ENCODE measurements around the gene RASL10A.
A peak's percentile ranks its signal among the peaks of the same experiment; 100 is the strongest.

The RASL10A gene

DNA sequence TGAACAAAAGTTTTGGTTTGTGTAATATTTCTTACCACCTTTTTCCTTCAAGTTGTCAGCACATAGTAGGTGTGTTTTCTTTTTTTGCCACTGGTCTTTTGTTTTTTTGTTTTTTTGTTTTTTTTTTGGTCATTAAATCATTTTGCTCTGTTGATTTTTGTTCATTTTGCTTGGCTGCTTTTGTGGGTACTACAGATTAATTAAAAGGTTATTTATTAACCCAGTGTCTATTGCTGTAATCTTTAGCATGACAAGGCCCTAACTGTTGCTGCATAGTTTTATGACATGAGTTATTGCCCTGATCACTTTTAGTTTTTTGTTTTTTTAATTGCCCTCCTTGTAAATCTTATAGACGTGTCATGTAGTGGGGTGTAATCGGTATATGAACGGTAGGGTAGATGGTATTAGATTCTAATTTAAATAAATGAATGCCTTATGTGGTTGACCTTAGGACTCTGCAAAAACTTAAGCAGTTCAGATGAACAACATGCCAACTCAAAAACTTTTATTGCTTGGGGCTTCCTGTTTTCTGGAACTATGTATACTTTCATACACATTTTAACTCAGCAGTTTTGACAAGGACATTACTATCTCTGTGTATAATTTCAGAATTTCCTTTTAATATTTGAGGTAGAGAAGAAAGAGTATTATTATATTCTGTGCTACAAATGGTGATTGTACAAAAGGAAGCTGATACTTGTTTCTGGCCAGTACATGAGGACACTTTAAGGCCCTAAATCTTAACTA lies 39.5 kb downstream of the RASL10A start:
- Mint-ChIP-seq H3K36me3 (peaks cover 32% of the 10 kb centered on the region), H3K27ac (peak overlapping the region; percentile 49), H3K27me3 (no peaks in the 10 kb centered on the region), H3K9me3 (no peaks in the 10 kb centered on the region), H3K4me1 (peaks cover 79% of the 10 kb centered on the region), H3K4me3 (no peak overlapping the region)

DNA sequence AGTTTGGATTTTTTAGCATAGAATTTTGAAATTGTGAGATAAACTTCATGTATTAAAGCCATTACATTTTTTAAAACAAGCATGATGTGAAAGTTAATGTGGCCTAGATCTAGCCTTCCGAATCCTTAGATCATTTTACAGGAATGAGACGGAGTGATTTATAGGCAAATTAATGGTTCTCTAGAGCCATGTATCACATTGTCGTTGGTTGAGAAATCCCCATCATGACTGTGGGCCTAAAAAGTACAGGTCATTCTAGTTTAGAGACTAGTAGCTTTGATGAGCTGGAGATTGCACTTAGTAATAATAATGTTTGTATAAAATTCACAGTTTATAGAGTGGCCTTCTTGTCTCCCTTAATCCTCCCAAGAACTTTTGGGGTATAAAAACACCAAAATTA lies 40.3 kb downstream of the RASL10A start:
- Mint-ChIP-seq H3K9me3 (no peaks in the 10 kb centered on the region), H3K4me1 (peaks cover 84% of the 10 kb centered on the region), H3K27me3 (no peaks in the 10 kb centered on the region), H3K4me3 (no peak overlapping the region), H3K36me3 (peaks cover 38% of the 10 kb centered on the region), H3K27ac (peak overlapping the region; percentile 42)

DNA sequence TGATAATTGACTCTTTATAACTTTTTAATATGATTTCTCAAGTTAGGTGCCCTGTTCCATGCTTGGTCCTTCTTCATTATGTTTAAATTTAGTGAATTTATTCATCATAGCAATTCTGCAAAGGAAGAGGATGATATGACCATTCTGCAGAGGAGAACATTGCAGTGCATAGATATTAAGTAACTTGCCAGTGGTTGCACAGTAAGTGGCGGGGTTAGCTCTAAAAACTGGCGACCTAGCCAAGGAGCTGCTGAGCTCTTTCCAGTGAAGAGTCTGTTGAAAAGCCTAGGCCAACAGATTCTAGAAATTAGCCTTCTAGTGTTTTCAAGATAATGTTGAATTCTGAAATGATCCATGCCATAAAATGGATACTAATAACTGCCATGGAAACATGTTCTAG lies 42.9 kb downstream of the RASL10A start:
- Mint-ChIP-seq H3K27me3 (no peaks in the 10 kb centered on the region), H3K9me3 (no peaks in the 10 kb centered on the region), H3K4me3 (peak overlapping the region; percentile 95), H3K36me3 (peaks cover 43% of the 10 kb centered on the region), H3K27ac (no peak overlapping the region), H3K4me1 (peaks cover 80% of the 10 kb centered on the region)

DNA sequence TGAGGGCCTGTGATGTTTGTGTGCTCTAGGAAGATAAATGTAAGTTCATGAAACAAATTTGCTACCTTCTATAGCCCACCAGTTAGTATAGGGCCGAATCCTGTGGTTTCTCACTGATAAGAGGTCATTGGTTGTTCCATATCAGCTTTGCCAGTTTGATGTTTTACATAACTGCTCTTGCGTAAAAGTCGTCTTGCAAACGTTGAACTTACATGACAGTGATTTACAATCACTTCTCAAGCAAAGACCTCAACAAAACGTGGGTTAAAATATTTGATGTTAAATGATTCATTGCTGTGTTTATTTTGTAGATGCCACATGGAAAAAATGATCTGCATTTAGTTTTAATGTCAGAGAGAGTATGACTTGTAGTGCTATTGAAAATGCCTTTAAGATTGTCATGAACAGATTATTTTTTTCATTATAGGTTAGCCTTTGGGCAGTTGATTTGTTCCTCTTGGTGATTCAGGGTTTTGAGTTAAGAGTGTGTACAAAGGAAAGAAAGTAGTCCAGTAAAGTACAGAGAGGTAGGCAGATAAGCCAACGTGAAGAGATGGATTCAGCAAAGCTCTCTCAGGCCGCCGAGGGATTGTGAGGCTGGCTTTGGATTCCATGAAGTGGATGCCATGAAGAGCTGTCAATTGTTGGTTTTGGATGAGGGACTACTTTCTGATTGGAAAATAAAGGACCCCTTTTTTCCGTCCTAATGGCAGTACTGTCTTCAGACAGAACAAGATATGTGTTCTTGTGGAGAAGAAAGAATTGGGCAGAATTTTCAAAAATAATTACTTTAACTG lies 44.8 kb downstream of the RASL10A start:
- Mint-ChIP-seq H3K4me3 (peak overlapping the region; percentile 95), H3K9me3 (no peaks in the 10 kb centered on the region)

DNA sequence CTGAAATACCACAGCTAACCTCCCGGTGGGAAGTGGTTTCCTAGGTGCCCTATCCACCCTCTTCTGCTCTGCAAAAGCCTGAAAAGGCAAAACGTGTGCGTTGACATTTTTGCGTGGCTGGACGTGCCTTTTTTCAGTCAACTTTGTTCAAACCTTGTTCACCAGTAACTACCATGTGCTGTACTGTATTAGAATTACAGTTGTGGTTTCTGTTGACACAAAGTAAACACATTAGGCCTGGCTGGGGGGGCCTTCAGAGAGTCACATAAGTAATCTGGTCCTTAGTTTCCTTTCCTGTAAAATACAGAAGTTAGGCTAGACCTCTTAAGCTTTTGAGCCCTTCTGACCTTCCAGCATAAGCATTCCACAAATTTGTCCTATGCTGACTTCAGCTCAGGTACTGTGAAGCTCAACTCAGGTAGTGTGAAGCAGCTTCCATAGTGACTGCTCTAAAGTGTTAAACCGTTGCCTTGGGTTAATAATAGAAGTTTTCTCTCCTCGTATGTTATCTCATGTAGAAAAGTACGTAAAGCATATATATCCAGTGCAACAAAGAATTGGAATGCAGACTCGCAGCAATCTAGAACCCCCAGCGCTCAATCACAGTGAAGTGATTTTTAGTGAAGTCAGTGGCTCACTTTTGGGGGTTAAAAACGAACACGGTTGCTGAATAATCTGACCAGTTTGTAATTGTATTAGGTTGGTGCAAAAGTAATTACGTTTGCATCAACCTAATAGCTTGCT lies 45.6 kb downstream of the RASL10A start:
- peaks cover 69% of the 10 kb centered on the region for H3K4me1 Mint-ChIP-seq
- H3K36me3 Mint-ChIP-seq = peaks cover 41% of the 10 kb centered on the region
- H3K9me3 Mint-ChIP-seq = no peaks in the 10 kb centered on the region
- peak overlapping the region; percentile 98 for H3K27ac Mint-ChIP-seq
- H3K27me3 Mint-ChIP-seq = no peaks in the 10 kb centered on the region
- H3K4me3 Mint-ChIP-seq = peak overlapping the region; percentile 95

More for the DNA sequence above, 44.8 kb downstream of the RASL10A start:
- Mint-ChIP-seq H3K36me3 (peaks cover 41% of the 10 kb centered on the region), H3K4me1 (peaks cover 76% of the 10 kb centered on the region), H3K27me3 (no peaks in the 10 kb centered on the region), H3K27ac (peak overlapping the region; percentile 98)

DNA sequence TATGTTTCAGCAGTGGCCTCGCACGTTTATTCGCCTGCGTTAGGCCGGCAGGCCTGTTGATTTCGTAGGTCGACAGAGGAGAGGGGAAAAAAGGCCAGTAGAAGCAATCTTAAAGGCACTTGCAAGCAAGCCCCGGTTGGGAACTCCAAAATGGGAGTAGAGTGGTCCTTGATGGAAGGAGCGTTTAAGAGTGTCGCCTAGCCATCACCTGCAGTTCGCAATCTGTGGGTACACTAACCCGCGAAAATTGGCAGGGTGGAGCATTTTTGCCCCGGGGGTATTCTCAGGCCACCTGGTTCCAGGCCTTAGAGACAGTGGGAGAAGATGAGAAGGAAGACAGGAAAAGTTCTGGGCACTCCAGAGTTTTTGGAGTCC lies 46.3 kb downstream of the RASL10A start:
- Mint-ChIP-seq H3K4me1 (peaks cover 62% of the 10 kb centered on the region), H3K4me3 (peak overlapping the region; percentile 95), H3K27ac (peak overlapping the region; percentile 98), H3K9me3 (no peaks in the 10 kb centered on the region), H3K27me3 (no peaks in the 10 kb centered on the region), H3K36me3 (peaks cover 40% of the 10 kb centered on the region)

DNA sequence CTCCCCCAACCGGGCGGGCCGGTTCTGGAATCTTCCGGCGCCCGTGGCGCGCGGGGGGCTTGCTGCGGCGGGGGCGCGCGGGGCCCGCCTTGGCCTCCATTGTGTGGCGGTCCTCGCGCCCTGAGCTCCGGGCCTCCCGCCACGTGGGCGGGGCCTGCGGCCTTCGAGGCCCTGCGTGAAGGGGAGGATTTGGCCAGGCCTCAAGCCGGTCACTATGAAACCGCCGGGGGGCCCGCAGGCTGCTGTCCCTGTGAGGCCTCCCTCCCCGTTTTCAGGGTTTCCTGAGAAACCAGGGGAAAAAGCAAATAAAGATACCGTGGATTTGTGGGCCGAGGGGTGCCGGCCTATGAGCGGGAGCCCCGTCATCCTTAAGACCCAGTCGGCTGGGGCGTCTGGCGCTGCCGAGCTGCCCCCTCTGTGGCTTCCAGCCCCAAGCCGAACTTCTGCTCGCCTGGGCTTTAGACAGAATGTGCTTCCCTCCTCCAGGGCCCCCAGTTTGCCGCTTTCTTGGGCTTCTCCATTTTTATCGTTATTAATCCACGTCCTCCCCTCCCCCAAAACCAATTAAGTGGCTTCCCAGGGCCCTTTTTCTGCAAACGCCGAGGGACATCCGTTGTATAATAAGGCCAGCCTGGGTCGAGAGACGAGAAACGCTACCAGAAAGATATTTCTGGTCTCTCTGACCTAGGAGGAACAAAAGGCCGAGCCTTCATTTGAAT lies 46.8 kb downstream of the RASL10A start:
- no peaks in the 10 kb centered on the region for H3K27me3 Mint-ChIP-seq
- no peaks in the 10 kb centered on the region for H3K9me3 Mint-ChIP-seq
- H3K4me1 Mint-ChIP-seq = peaks cover 56% of the 10 kb centered on the region
- H3K36me3 Mint-ChIP-seq = peaks cover 40% of the 10 kb centered on the region
- peak overlapping the region; percentile 100 for H3K27ac Mint-ChIP-seq
- H3K4me3 Mint-ChIP-seq = peak overlapping the region; percentile 95

DNA sequence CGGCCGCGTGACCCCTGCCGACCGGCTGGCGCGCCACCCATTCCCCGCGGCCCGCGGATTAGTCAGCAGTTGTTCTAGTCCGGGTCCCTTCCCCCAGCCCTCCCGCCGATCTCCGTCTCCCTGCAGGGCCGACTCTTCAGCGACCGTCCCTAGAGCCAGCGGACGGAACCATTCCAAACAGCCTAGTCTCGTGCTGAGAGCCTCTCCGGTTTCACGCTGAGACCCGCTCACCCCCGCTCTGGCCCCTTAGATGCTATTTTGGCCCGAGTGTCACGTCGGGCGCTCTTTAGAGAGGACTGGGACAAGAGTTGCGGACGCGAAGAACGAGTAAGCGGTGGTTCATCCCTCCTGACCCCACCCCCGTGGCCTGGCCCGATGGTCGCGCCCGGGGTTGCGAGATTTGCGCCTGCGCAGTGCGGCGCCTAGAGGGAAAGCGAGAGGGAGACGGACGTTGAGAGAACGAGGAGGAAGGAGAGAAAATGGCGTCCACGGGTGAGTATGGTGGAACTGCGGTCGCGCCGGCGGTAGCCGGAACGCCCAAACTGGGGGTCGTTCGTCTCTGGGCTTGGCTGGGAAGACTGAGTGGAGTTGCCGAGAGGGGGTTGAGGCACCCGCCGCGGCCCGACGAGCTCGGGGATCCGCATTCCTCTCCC lies 47.5 kb downstream of the RASL10A start, which contains the start of the genes EWSR1 and RHBDD3:
TSS of gene EWSR1 (plus strand) at position 411 of the 653 bp plus-strand sequence. CDS start at position 480, 69 bp downstream.
TSS of gene RHBDD3 (minus strand) at position 124 of the 653 bp plus-strand sequence. CDS start 2,355 bp downstream, outside the sequence.
- peak within 1 kb of the TSS; percentile 100 for H3K27ac Mint-ChIP-seq
- no peaks in the 10 kb centered on the region for H3K27me3 Mint-ChIP-seq
- H3K9me3 Mint-ChIP-seq = no peaks in the 10 kb centered on the region
- H3K4me1 Mint-ChIP-seq = peaks cover 50% of the 10 kb centered on the region
- peaks cover 36% of the 10 kb centered on the region for H3K36me3 Mint-ChIP-seq
- peak within 1 kb of the TSS; percentile 95 for H3K4me3 Mint-ChIP-seq

DNA sequence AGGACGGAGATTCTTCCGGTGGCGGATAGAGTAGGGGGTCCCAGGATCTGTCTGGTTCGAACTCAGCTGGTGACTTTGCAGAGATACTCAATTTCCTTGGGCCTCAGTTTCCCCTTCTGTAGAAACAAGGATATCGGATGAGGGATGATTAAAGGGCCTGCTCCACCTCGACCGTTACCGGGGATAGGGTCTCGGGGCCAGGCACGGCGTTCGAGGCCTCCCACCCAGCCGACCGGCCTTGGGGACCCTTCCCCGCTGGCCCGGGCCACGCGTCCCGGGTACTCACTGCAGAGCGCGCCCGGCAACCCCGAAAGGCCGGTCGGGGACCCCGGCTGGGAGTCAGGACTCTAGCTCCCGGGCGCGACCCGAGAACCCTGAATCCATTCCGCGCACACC lies 48.0 kb downstream of the RASL10A start:
- no peaks in the 10 kb centered on the region for H3K27me3 Mint-ChIP-seq
- peak overlapping the region; percentile 100 for H3K27ac Mint-ChIP-seq
- H3K9me3 Mint-ChIP-seq = no peaks in the 10 kb centered on the region
- peaks cover 44% of the 10 kb centered on the region for H3K4me1 Mint-ChIP-seq
- peak overlapping the region; percentile 95 for H3K4me3 Mint-ChIP-seq
- H3K36me3 Mint-ChIP-seq = peaks cover 36% of the 10 kb centered on the region

DNA sequence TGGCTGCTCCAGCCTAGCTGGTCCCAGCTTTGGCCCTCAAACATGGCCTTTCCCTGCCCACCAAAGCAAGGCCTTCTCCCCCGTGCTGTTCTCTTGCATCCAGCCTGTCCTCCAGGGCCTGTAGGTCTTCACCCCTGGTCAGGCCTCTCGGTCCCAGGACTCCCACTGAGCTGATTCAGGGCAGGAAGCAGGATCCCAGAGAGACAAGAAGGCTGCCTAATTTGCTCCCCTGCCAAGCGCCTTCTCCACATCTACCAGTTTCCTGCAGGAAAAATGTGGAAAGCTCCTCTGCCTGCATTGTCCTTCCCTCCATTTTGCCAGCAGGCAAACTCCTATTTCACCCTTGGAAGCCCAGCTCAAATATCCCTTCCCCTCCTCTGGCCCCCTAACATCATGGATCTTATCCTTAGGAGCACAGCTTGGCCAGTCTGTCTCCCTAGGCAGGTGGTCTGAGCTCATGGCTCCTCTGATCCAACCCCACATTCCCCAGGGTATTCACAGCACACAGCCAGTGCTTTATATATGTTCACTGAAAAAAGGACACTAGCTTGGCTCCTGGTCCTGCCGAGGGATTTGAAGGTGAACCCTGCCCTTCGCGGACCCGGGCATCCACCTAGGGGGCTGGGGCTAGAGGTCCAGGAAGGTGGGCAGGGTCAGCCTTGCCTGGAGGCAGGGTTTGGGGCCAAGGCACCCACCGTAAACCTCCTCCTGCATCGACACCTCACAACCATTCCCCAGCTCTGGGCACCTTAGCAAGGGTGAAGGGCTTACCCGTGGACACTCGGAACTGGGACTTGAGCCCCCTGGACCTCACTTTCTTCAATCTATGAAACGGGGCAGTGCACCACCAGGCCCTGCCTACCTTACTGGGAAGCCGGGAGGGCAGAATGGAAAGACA lies 48.7 kb downstream of the RASL10A start:
- Mint-ChIP-seq H3K9me3 (no peaks in the 10 kb centered on the region), H3K27ac (peak overlapping the region; percentile 94)

DNA sequence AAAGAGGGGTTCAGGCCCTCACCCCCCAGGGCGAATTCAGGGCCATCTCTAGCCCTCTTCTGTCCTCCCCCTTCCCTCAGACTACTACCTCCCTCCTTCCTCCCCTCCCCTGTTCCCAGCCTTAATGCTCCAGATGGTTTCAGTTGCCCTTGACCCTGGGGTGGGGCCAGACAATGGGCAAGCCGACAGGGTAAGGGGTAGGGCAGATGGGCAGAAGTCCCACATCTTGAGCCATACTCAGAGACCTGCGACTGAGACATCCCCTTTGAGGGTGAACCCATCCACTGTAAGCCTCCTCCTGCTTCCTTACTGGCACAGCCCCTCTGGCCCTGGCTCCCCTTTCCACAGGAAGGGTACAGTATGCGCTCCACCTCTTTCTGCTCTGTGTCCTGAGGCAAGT lies 49.6 kb downstream of the RASL10A start:
- H3K4me1 Mint-ChIP-seq = peaks cover 29% of the 10 kb centered on the region
- H3K4me3 Mint-ChIP-seq = peak overlapping the region; percentile 95
- H3K27me3 Mint-ChIP-seq = no peaks in the 10 kb centered on the region
- no peaks in the 10 kb centered on the region for H3K9me3 Mint-ChIP-seq
- H3K27ac Mint-ChIP-seq = no peak overlapping the region
- H3K36me3 Mint-ChIP-seq = peaks cover 27% of the 10 kb centered on the region

More for the DNA sequence above, 48.7 kb downstream of the RASL10A start:
- Mint-ChIP-seq H3K36me3 (peaks cover 31% of the 10 kb centered on the region), H3K27me3 (no peaks in the 10 kb centered on the region), H3K4me1 (peaks cover 38% of the 10 kb centered on the region), H3K4me3 (peak overlapping the region; percentile 95)

DNA sequence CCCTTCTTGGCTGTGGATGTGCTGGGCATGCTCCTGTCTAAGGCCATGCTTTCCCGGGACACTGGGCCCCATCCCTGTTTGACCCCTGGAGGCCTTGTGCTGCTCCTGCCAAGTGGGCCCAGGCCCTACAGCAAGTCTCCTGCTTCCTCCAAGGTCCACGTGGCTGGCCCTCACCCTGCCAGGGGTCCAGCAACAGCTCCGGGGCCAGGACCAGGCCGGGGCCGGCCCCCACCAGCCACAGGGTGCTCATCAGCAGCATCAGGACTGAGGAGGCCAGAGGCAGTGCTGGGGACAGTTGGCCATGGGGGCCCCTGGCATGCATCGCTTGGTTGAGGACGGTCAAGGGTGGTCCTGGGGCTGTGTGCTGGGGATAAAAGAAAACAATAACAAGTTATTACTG lies 50.2 kb downstream of the RASL10A start:
- H3K4me1 Mint-ChIP-seq = peaks cover 23% of the 10 kb centered on the region
- H3K36me3 Mint-ChIP-seq = peaks cover 20% of the 10 kb centered on the region
- H3K9me3 Mint-ChIP-seq = no peaks in the 10 kb centered on the region
- H3K27ac Mint-ChIP-seq = no peak overlapping the region
- no peaks in the 10 kb centered on the region for H3K27me3 Mint-ChIP-seq
- no peak overlapping the region for H3K4me3 Mint-ChIP-seq

DNA sequence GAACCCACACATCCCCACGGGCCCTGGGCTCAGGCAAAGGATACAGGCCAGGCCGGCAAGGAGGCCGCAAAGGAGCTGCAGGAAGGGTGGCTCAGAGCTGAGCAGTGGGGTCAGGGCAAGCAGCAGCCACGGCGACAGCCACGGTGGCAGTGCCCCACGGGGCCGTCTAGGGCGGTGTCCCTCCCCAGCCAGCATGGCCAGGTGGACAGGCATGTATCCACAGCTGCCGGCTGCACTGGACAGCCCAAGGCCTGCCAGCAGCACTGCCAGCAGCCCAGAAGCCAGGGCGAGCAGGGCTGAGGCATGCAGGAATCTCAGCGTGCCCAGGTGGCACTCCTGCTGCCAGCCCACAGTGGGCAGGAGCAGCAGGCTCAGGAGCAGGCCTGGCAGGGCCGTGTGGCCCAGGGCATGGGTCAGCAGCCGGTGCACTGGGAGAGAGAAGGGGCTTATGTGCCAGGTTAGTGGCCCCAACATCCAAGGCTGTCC lies 51.7 kb downstream of the RASL10A start:
- Mint-ChIP-seq H3K4me3 (no peak overlapping the region), H3K9me3 (no peaks in the 10 kb centered on the region), H3K27ac (no peak overlapping the region), H3K36me3 (peaks cover 9% of the 10 kb centered on the region), H3K27me3 (no peaks in the 10 kb centered on the region), H3K4me1 (peaks cover 14% of the 10 kb centered on the region)

Data from activated naive CD4-positive, alpha-beta T cell treated with anti-CD3 and anti-CD28 coated beads, Interleukin-2, amount 50 U/mL, for 24 hours (primary cell).